Naive thymus-derived CD8-positive, alpha-beta T cell (primary cell): ENCODE measurements around the gene SEMA6C. TPM values are rescaled to one million over a fixed set of nuclear protein-coding genes. Genes with fewer than 3 reads are reported as not detected.
"Not testable (repeated sequence)": the region's sequence is repeated elsewhere in the genome, so short reads cannot be mapped to it uniquely, and the experiment has no call there.

Experiments used
- ATAC-seq, 2 donors: fragments of 150-1000 bp; cut with Tn5 transposase in 1 of 2; sonication (Bioruptor Pico), chemical (Tn5 transposase) in 1 of 2; 1 replicate in 1 of 2; 2 replicates in 1 of 2; pipeline ENCODE4 v1.10.0; 2021; ENCODE audit warnings: mild to moderate bottlenecking in 2 of 2, moderate library complexity in 2 of 2
- POLR2A ChIA-PET: fragments of 350-600 bp; sonication (Branson Sonifier 250); formaldehyde crosslinking; loops from one replicate; lab custom pipeline; 2021; ENCODE audit warnings: antibody characterized with exemption; lab: Charles Lee
- DNase-seq, 10 donors: peaks; one replicate each; pipeline versions ENCODE4 v3.0.0 to v3.0.0-alpha.2; 2020 to 2022
- H3K27ac Mint-ChIP-seq, 10 donors: one replicate each; pipeline ENCODE4 v1.8.0; 2020 to 2022; ENCODE audit warnings: mild to moderate bottlenecking in 10 of 10, mixed read lengths in 10 of 10, moderate library complexity in 4 of 10, inconsistent platforms in 1 of 10
- H3K27me3 Mint-ChIP-seq, 5 donors: one replicate each; pipeline ENCODE4 v1.8.0; 2021 to 2022; ENCODE audit warnings: mixed read lengths in 5 of 5
- H3K36me3 Mint-ChIP-seq, 3 donors: one replicate each; pipeline ENCODE4 v1.8.0; 2020 to 2022; ENCODE audit warnings: mixed read lengths in 3 of 3, mild to moderate bottlenecking in 2 of 3, inconsistent platforms in 1 of 3
- H3K4me1 Mint-ChIP-seq, 4 donors: one replicate each; pipeline ENCODE4 v1.8.0; 2021 to 2022; ENCODE audit warnings: mixed read lengths in 4 of 4
- H3K4me3 Mint-ChIP-seq, 10 donors: one replicate each; pipeline ENCODE4 v1.8.0; 2020 to 2022; ENCODE audit warnings: mild to moderate bottlenecking in 10 of 10, mixed read lengths in 10 of 10, moderate library complexity in 6 of 10, inconsistent platforms in 1 of 10
- H3K9me3 Mint-ChIP-seq, 9 donors: one replicate each; pipeline ENCODE4 v1.8.0; 2020 to 2022; ENCODE audit warnings: mixed read lengths in 9 of 9, mild to moderate bottlenecking in 3 of 9, inconsistent platforms in 1 of 9, moderate library complexity in 1 of 9
- polyA plus RNA-seq, 3 donors: library from polyadenylated mRNA; unstranded; fragments of 300-500 nt; fragmentation: Illumina TruSeq; gene quantifications; one replicate each; pipeline ENCODE4 v1.2.3, GENCODE V29; 2021
- total RNA-seq, 8 experiments: library from RNA in 2 of 8; stranded (reverse) in 2 of 8; gene quantifications; one replicate each; pipeline ENCODE4 v1.2.3 and lab custom pipeline; 2021 to 2026

SEMA6C gene
- total and polyA plus RNA-seq, 5 experiments from 2014 or later = 0.57 to 13.2 (median 1.1) TPM

GRCh38 chr1:151124763-151125403, 21.5 kb downstream of the SEMA6C start:
- H3K9me3 Mint-ChIP-seq = no peaks in the 10 kb centered on the region
- DNase-seq = no peak
- H3K36me3 Mint-ChIP-seq = peaks cover 0 to 58% (median 6%) of the 10 kb centered on the region in 3 donors
- H3K4me3 Mint-ChIP-seq = no peak overlapping the region
- H3K27me3 Mint-ChIP-seq = no peaks in the 10 kb centered on the region
- H3K4me1 Mint-ChIP-seq = no peaks in the 10 kb centered on the region
- ATAC-seq = no peak
- POLR2A ChIA-PET = interaction anchor here (0.6 kb wide), 1 partner anchor 12 kb away, joined by 3 read pairs; no protein-coding TSS in a partner anchor
- peak overlapping the region in 3 of 10 donors; percentile 18 to 66 (median 20) for H3K27ac Mint-ChIP-seq

GRCh38 chr1:151113877-151114276, 32.6 kb downstream of the SEMA6C start:
- ATAC-seq (no peak), DNase-seq (no peak)
- no peak overlapping the region for H3K4me3 Mint-ChIP-seq
- no peak overlapping the region for H3K27ac Mint-ChIP-seq
- H3K36me3 Mint-ChIP-seq = peaks cover 5 to 66% (median 10%) of the 10 kb centered on the region in 3 donors
- POLR2A ChIA-PET = interaction anchor here (0.6 kb wide), 1 partner anchor 31 kb away, joined by 6 read pairs; no protein-coding TSS in a partner anchor
- H3K4me1 Mint-ChIP-seq = no peaks in the 10 kb centered on the region
- H3K9me3 Mint-ChIP-seq = no peaks in the 10 kb centered on the region
- H3K27me3 Mint-ChIP-seq = no peaks in the 10 kb centered on the region

- DNase-seq (no peak), ATAC-seq (no peak)
- POLR2A ChIA-PET = no interaction called here
- H3K27me3 Mint-ChIP-seq = no peaks in the 10 kb centered on the region
- no peak overlapping the region for H3K4me3 Mint-ChIP-seq
- H3K4me1 Mint-ChIP-seq = peaks cover 0 to 2% (median 0%) of the 10 kb centered on the region in 4 donors
- H3K27ac Mint-ChIP-seq = no peak overlapping the region
- H3K9me3 Mint-ChIP-seq = no peaks in the 10 kb centered on the region
- peaks cover 0 to 76% (median 0%) of the 10 kb centered on the region in 3 donors for H3K36me3 Mint-ChIP-seq
These were observed 38.1 kb downstream of the SEMA6C start for GRCh38 chr1:151108331-151108730.

- H3K27me3 Mint-ChIP-seq = no peaks in the 10 kb centered on the region
- H3K4me1 Mint-ChIP-seq = peaks cover 0 to 2% (median 0%) of the 10 kb centered on the region in 4 donors
- peak overlapping the region in 1 of 10 donors; percentile 37 for H3K27ac Mint-ChIP-seq
- DNase-seq = no peak
- H3K4me3 Mint-ChIP-seq = no peak overlapping the region
- peaks cover 0 to 73% (median 0%) of the 10 kb centered on the region in 3 donors for H3K36me3 Mint-ChIP-seq
- no peaks in the 10 kb centered on the region for H3K9me3 Mint-ChIP-seq
- no peak for ATAC-seq
- POLR2A ChIA-PET = interaction anchor here (1.3 kb wide), 1 partner anchor 24 kb away, joined by 3 read pairs; no protein-coding TSS in a partner anchor
These were observed 39.5 kb downstream of the SEMA6C start for GRCh38 chr1:151106894-151107293.

- Mint-ChIP-seq H3K4me1 (peaks cover 0 to 2% (median 0%) of the 10 kb centered on the region in 4 donors), H3K9me3 (no peaks in the 10 kb centered on the region), H3K27ac (peak overlapping the region in 3 of 10 donors; percentile 17 to 58 (median 40)), H3K36me3 (peaks cover 0 to 65% (median 0%) of the 10 kb centered on the region in 3 donors), H3K27me3 (no peaks in the 10 kb centered on the region), H3K4me3 (no peak overlapping the region)
- POLR2A ChIA-PET = no interaction called here
- DNase-seq = no peak
- ATAC-seq = no peak
These were observed 41.8 kb downstream of the SEMA6C start for GRCh38 chr1:151104630-151105029.

GRCh38 chr1:151098126-151098525, 48.3 kb downstream of the SEMA6C start:
- no peak overlapping the region for H3K27ac Mint-ChIP-seq
- H3K36me3 Mint-ChIP-seq = peaks cover 0 to 48% (median 0%) of the 10 kb centered on the region in 3 donors
- no peaks in the 10 kb centered on the region for H3K9me3 Mint-ChIP-seq
- no peak overlapping the region for H3K4me3 Mint-ChIP-seq
- DNase-seq = no peak
- no peak for ATAC-seq
- no peaks in the 10 kb centered on the region for H3K27me3 Mint-ChIP-seq
- peaks cover 0 to 2% (median 0%) of the 10 kb centered on the region in 4 donors for H3K4me1 Mint-ChIP-seq
- POLR2A ChIA-PET = no interaction called here

DNA sequence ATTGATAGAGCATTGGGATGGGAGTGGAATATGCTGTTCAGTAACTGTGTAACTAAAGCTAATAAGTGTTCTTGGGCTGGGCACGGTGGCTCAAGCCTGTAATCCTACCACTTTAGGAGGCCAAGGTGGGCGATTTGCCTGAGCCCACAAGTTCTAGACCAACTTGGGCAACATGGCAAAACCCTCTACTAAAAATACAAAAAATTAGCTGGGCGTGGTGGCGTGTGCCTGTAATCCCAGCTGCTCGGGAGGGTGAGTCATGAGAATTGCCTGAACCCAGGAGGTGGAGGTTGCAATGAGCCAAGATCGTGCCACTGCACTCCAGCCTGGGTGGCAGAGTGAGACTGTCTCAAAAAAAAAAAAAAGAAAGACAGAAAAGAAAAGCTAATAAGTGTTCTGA, 49.0 kb downstream of the SEMA6C start:
- not testable (repeated sequence) for H3K27me3 Mint-ChIP-seq, ATAC-seq, H3K4me3 Mint-ChIP-seq, DNase-seq, H3K4me1 Mint-ChIP-seq, H3K9me3 Mint-ChIP-seq
- Mint-ChIP-seq H3K27ac (peak overlapping the region in 1 of 10 donors; percentile 33), H3K36me3 (peaks cover 0 to 51% (median 0%) of the 10 kb centered on the region in 3 donors)
- POLR2A ChIA-PET = interaction anchor here (1.0 to 1.1 kb wide), 2 partner anchors 16 to 40 kb away, joined by 4 read pairs; no protein-coding TSS in a partner anchor

- H3K9me3 Mint-ChIP-seq = no peaks in the 10 kb centered on the region
- H3K4me3 Mint-ChIP-seq = no peak overlapping the region
- peak overlapping the region in 2 of 10 donors; percentile 6 to 15 for H3K27ac Mint-ChIP-seq
- peaks cover 0 to 2% (median 0%) of the 10 kb centered on the region in 4 donors for H3K4me1 Mint-ChIP-seq
- DNase-seq (no peak), ATAC-seq (no peak)
- peaks cover 0 to 29% (median 3%) of the 10 kb centered on the region in 3 donors for H3K36me3 Mint-ChIP-seq
- H3K27me3 Mint-ChIP-seq = no peaks in the 10 kb centered on the region
- POLR2A ChIA-PET = interaction anchor here (1.2 kb wide), 1 partner anchor 31 kb away, joined by 3 read pairs; no protein-coding TSS in a partner anchor
These were observed 60.4 kb downstream of the SEMA6C start for GRCh38 chr1:151085953-151086559.

Other genes with a start within 250 kb of the SEMA6C start
- 10 to 100 TPM; 82.6 to 95.2 TPM for gene SETDB1, start 220.3 kb downstream of the SEMA6C start, total RNA-seq
- 10 to 100 TPM in 2 of 3 donors, 1 to 10 TPM in 1; 9.9 to 17.5 (median 10.1) TPM for gene SETDB1, start 220.3 kb downstream of the SEMA6C start, polyA plus RNA-seq
- 100 to 1,000 TPM; 142 to 143 TPM for gene CERS2, start 171.8 kb downstream of the SEMA6C start, total RNA-seq
- 100 to 1,000 TPM; 110 to 129 (median 118) TPM for gene CERS2, start 171.8 kb downstream of the SEMA6C start, polyA plus RNA-seq
- under 1 TPM in 1 of 2 experiments, not detected in 1; 0.49 TPM for gene ANXA9, start 164.3 kb downstream of the SEMA6C start, total RNA-seq
- under 1 TPM in 1 of 3 donors, not detected in 2; 0.10 TPM for gene ANXA9, start 164.3 kb downstream of the SEMA6C start, polyA plus RNA-seq
- gene MINDY1, start 139.7 kb downstream of the SEMA6C start, total RNA-seq = 10 to 100 TPM; 18.3 to 20.2 TPM
- gene MINDY1, start 139.7 kb downstream of the SEMA6C start, polyA plus RNA-seq = 10 to 100 TPM in 1 of 3 donors, 1 to 10 TPM in 2; 2.7 to 12.6 (median 4.9) TPM
- gene PRUNE1, start 138.2 kb downstream of the SEMA6C start, total RNA-seq = 10 to 100 TPM; 35.7 to 37.8 TPM
- gene PRUNE1, start 138.2 kb downstream of the SEMA6C start, polyA plus RNA-seq = 10 to 100 TPM; 53.2 to 55.1 (median 54.9) TPM
- gene BNIPL, start 110.0 kb downstream of the SEMA6C start, total RNA-seq = 1 to 10 TPM; 3.8 to 5.3 TPM
- under 1 TPM in 2 of 3 donors, not detected in 1; 0.15 to 0.30 TPM for gene BNIPL, start 110.0 kb downstream of the SEMA6C start, polyA plus RNA-seq
- gene C1orf56, start 98.9 kb downstream of the SEMA6C start, total RNA-seq = 1 to 10 TPM; 4.2 to 4.4 TPM
- 1 to 10 TPM; 2.6 to 5.2 (median 4.5) TPM for gene C1orf56, start 98.9 kb downstream of the SEMA6C start, polyA plus RNA-seq
- 100 to 1,000 TPM; 482 TPM for gene CDC42SE1, start 87.0 kb downstream of the SEMA6C start, total RNA-seq
- 10 to 100 TPM; 77.9 to 89.3 (median 80.9) TPM for gene CDC42SE1, start 87.0 kb downstream of the SEMA6C start, polyA plus RNA-seq
- gene MLLT11, start 86.2 kb downstream of the SEMA6C start, total RNA-seq = 1 to 10 TPM; 4.9 to 5.8 TPM
- 1 to 10 TPM; 6.7 to 7.5 (median 7.4) TPM for gene MLLT11, start 86.2 kb downstream of the SEMA6C start, polyA plus RNA-seq
- gene GABPB2, start 75.9 kb downstream of the SEMA6C start, total RNA-seq = 10 to 100 TPM; 39.6 to 43.8 TPM
- gene GABPB2, start 75.9 kb downstream of the SEMA6C start, polyA plus RNA-seq = 10 to 100 TPM in 1 of 3 donors, 1 to 10 TPM in 2; 4.8 to 16.4 (median 5.4) TPM
- 10 to 100 TPM; 31.5 to 33.1 TPM for gene TNFAIP8L2, start 10.0 kb upstream of the SEMA6C start, total RNA-seq
- 10 to 100 TPM in 2 of 3 donors, 1 to 10 TPM in 1; 9.9 to 37.4 (median 11.7) TPM for gene TNFAIP8L2, start 10.0 kb upstream of the SEMA6C start, polyA plus RNA-seq
- gene LYSMD1, start 19.3 kb upstream of the SEMA6C start, total RNA-seq = 1 to 10 TPM; 2.5 to 4.5 TPM
- under 1 TPM in 2 of 3 donors, not detected in 1; 0.23 to 0.30 TPM for gene LYSMD1, start 19.3 kb upstream of the SEMA6C start, polyA plus RNA-seq
- 10 to 100 TPM; 57.8 to 65.2 TPM for gene SCNM1, start 19.5 kb upstream of the SEMA6C start, total RNA-seq
- 10 to 100 TPM; 53.7 to 74.2 (median 63.5) TPM for gene SCNM1, start 19.5 kb upstream of the SEMA6C start, polyA plus RNA-seq
- 1 to 10 TPM; 2.0 to 4.6 TPM for gene TMOD4, start 29.4 kb upstream of the SEMA6C start, total RNA-seq
- under 1 TPM in 2 of 3 donors, not detected in 1; 0.50 to 0.59 TPM for gene TMOD4, start 29.4 kb upstream of the SEMA6C start, polyA plus RNA-seq
- 10 to 100 TPM; 58.3 to 68.9 TPM for gene VPS72, start 43.6 kb upstream of the SEMA6C start, total RNA-seq
- gene VPS72, start 43.6 kb upstream of the SEMA6C start, polyA plus RNA-seq = 10 to 100 TPM; 69.7 to 79.1 (median 70.9) TPM
- 10 to 100 TPM; 52.5 to 55.8 TPM for gene PIP5K1A, start 51.9 kb upstream of the SEMA6C start, total RNA-seq
- gene PIP5K1A, start 51.9 kb upstream of the SEMA6C start, polyA plus RNA-seq = 10 to 100 TPM in 2 of 3 donors, 1 to 10 TPM in 1; 8.5 to 11.0 (median 10.9) TPM
- 100 to 1,000 TPM; 126 to 130 TPM for gene PSMD4, start 108.1 kb upstream of the SEMA6C start, total RNA-seq
- 100 to 1,000 TPM; 220 to 239 (median 228) TPM for gene PSMD4, start 108.1 kb upstream of the SEMA6C start, polyA plus RNA-seq
- gene ZNF687, start 135.7 kb upstream of the SEMA6C start, total RNA-seq = 10 to 100 TPM; 34.6 to 37.2 TPM
- gene ZNF687, start 135.7 kb upstream of the SEMA6C start, polyA plus RNA-seq = 1 to 10 TPM in 1 of 3 donors, under 1 TPM in 2; 0.56 to 1.1 (median 0.96) TPM
- gene PI4KB, start 180.8 kb upstream of the SEMA6C start, total RNA-seq = 10 to 100 TPM; 91.8 to 96.6 TPM
- 10 to 100 TPM; 42.4 to 63.3 (median 52.3) TPM for gene PI4KB, start 180.8 kb upstream of the SEMA6C start, polyA plus RNA-seq
- 10 to 100 TPM; 64.5 to 68.3 TPM for gene RFX5, start 200.6 kb upstream of the SEMA6C start, total RNA-seq
- gene RFX5, start 200.6 kb upstream of the SEMA6C start, polyA plus RNA-seq = 10 to 100 TPM; 22.8 to 38.8 (median 23.9) TPM
- not detected for gene SELENBP1, start 226.1 kb upstream of the SEMA6C start, total RNA-seq
- gene SELENBP1, start 226.1 kb upstream of the SEMA6C start, polyA plus RNA-seq = not detected